Epithelial cell of esophagus (primary cell): ENCODE data around the gene THSD7B.

Experiments used
- DNase-seq: peaks from one replicate; pipeline ENCODE4 v3.0.0; 2010; ENCODE audit warnings: low read depth
- H3K4me3 ChIP-seq: 2 replicates; pipeline ENCODE4 v1.5.1; 2011; ENCODE audit warnings: mild to moderate bottlenecking, low read length, control low read depth
- CTCF ChIP-seq: IDR thresholded peaks from 2 replicates; pipeline ENCODE4 v1.5.1; 2011; ENCODE audit warnings: low read depth, mild to moderate bottlenecking, low read length, control low read depth, inconsistent platforms; ENCODE audit not compliant: insufficient read depth; ENCODE audit errors: missing control alignments

Gene THSD7B

GRCh38 chr2:137255345-137255744 lies 490.0 kb downstream of the THSD7B start:
- H3K4me3 ChIP-seq, result no peak overlapping the region
- peak; percentile 13 for DNase-seq
- no peak for TF ChIP-seq CTCF

GRCh38 chr2:137255990-137256389 lies 490.6 kb downstream of the THSD7B start:
- DNase-seq, result peak; percentile 87
- H3K4me3 ChIP-seq, result no peak overlapping the region
- no peak for TF ChIP-seq CTCF

GRCh38 chr2:137261881-137262585 lies 496.7 kb downstream of the THSD7B start:
- no peak for DNase-seq
- no peak for TF ChIP-seq CTCF
- no peak overlapping the region for H3K4me3 ChIP-seq

- H3K4me3 ChIP-seq, result no peak overlapping the region
- TF ChIP-seq CTCF, result no peak
- no peak for DNase-seq
Measured at GRCh38 chr2:137262594-137262993, 497.2 kb downstream of the THSD7B start.

- DNase-seq, result peak; percentile 15
- no peak for TF ChIP-seq CTCF
- H3K4me3 ChIP-seq, result no peak overlapping the region
Measured at GRCh38 chr2:137287913-137288639, 522.7 kb downstream of the THSD7B start.

GRCh38 chr2:137291836-137292570 lies 526.7 kb downstream of the THSD7B start:
- H3K4me3 ChIP-seq, result no peak overlapping the region
- no peak for TF ChIP-seq CTCF
- DNase-seq, result no peak
